ENCODE measurements around the gene BMPR1B. TPM values are rescaled to one million over a fixed set of nuclear protein-coding genes. Genes with fewer than 3 reads are reported as not detected.

Gene BMPR1B
- total and polyA plus RNA-seq, 2 of the 8 experiments (the other 6 are each of a cell fraction or from before 2014, with no cell fraction given) = 0.14 to 1.1 TPM

GRCh38 chr4:94848326-94848725 is 90.6 kb downstream of the BMPR1B start:
- Histone ChIP-seq H3K27me3 (replicated peaks in 1 of 4; ENCODE audit: control insufficient read depth in 3 of 4, extremely low read depth in 1 of 4, insufficient read depth in 3 of 4, low read length in 3 of 4) (no peaks in the 10 kb centered on the region), H3K9me3 (ENCODE audit: insufficient read depth in 2 of 2, low read depth in 1 of 2, low read length in 1 of 2) (no peaks in the 10 kb centered on the region), H3K18ac (ENCODE audit: extremely low read depth, low read length) (no peak overlapping the region), H3K14ac (ENCODE audit: insufficient read length) (no peak overlapping the region), H2BK15ac (ENCODE audit: low read length) (no peak overlapping the region), H2BK20ac (ENCODE audit: low read length) (no peak overlapping the region), H2AK5ac (ENCODE audit: low read depth, low read length) (no peak overlapping the region), H3K36me3 (ENCODE audit: control insufficient read depth in 2 of 4, insufficient read depth in 4 of 4, low read length in 3 of 4) (no peaks in the 10 kb centered on the region), H3K4me2 (ENCODE audit: insufficient read depth in 1 of 2, low read depth in 2 of 2, low read length in 2 of 2) (no peak overlapping the region), H3K4me1 (replicated peaks in 1 of 4; ENCODE audit: control insufficient read depth in 3 of 4, insufficient read depth in 4 of 4, low read length in 3 of 4) (no peaks in the 10 kb centered on the region), H3K79me2 (ENCODE audit: control insufficient read depth in 1 of 2, insufficient read depth in 2 of 2, low read length in 2 of 2) (no peaks in the 10 kb centered on the region), H3K23me2 (ENCODE audit: low read depth, low read length) (no peaks in the 10 kb centered on the region; the same call in 1 of the 2 replicates), H4K20me1 (replicated peaks in 1 of 2; ENCODE audit: control insufficient read depth in 1 of 2, insufficient read depth in 2 of 2, low read length in 2 of 2) (no peaks in the 10 kb centered on the region), H3K4me3 (ENCODE audit: extremely low read depth in 1 of 4, insufficient read depth in 2 of 4, low read depth in 3 of 4, low read length in 4 of 4) (no peak overlapping the region), H3K79me1 (ENCODE audit: low read depth, low read length) (no peaks in the 10 kb centered on the region), H3K56ac (replicated peaks; ENCODE audit: insufficient read length, low read depth, low read length) (no peak overlapping the region), H4K8ac (ENCODE audit: extremely low read depth, insufficient read depth, low read length) (no peak overlapping the region), H3K27ac (ENCODE audit: low read depth, low read length) (no peak overlapping the region), H2BK5ac (ENCODE audit: low read depth, low read length) (no peak overlapping the region), H2AFZ (ENCODE audit: low read length) (no peak overlapping the region), H4K5ac (ENCODE audit: insufficient read length, low read depth, low read length) (no peak overlapping the region), H2BK120ac (replicated peaks; ENCODE audit: low read depth, low read length) (no peak overlapping the region), H4K91ac (replicated peaks; ENCODE audit: insufficient read length, low read length) (no peak overlapping the region), H3K23ac (ENCODE audit: insufficient read length) (no peak overlapping the region), H3K4ac (replicated peaks; ENCODE audit: insufficient read length, low read depth, low read length) (no peak overlapping the region), H3K9ac (replicated peaks in 1 of 4; ENCODE audit: extremely low read depth in 1 of 4, low read depth in 3 of 4, low read length in 3 of 4) (no peak overlapping the region), H2BK12ac (ENCODE audit: low read depth, low read length) (no peak overlapping the region)
- no peak for FAIRE-seq
- DNase-seq (ENCODE audit: low read depth in 1 of 2, low spot score in 2 of 2) = no peak
- POLR2A ChIA-PET (ENCODE audit: partially characterized antibody) = no interaction called here
- 93% methylated on average over 3 of the region's 3 CpGs; no CpG with 5 or more reads in 1 of the 2 experiments for WGBS, 2 experiments (ENCODE audit: extremely low coverage in 1 of 2, insufficient coverage in 1 of 2, insufficient read length in 1 of 2, insufficient replicate concordance in 2 of 2, low coverage in 1 of 2, low lambda C conversion rate in 2 of 2, missing lambda C conversion rate in 1 of 2)
- CTCF ChIA-PET (ENCODE audit: partially characterized antibody) = no interaction called here
- no peak for TF ChIP-seq CTBP2 (IDR thresholded peaks at IDR 0.05; ENCODE audit: borderline replicate concordance, insufficient read depth, insufficient read length, low read length)
- no peak for TF ChIP-seq NRF1 (IDR thresholded peaks at IDR 0.05; ENCODE audit: low read depth, low read length)
- no peak for TF ChIP-seq RFX5 (IDR thresholded peaks at IDR 0.05; ENCODE audit: borderline replicate concordance, low read depth, low read length)
- TF ChIP-seq SP2 (IDR thresholded peaks at IDR 0.05; ENCODE audit: low read length) = no peak

All from H1 (cell line).